Measurements from ENCODE around the gene FILIP1L.

DNA sequence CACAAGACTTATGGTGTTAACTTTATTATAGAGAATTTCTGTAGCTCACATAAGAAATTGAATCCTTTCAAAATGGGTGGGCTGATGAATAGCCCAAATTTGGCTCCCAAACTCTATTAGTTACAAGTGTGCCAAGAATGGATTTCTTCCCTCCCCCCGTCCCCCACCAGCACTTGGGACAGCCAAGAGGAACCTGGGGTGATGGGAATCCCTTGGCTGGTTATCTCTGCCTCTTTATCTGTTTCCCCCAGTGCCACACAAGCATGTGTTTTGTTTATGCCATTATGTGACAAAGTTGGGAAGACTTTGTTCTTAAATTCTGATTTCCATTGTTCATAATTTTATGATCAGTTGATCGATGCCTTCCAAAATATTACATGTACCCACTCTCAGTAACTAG is 268.3 kb downstream of the FILIP1L start:
- TF ChIP-seq, protein P1, sequence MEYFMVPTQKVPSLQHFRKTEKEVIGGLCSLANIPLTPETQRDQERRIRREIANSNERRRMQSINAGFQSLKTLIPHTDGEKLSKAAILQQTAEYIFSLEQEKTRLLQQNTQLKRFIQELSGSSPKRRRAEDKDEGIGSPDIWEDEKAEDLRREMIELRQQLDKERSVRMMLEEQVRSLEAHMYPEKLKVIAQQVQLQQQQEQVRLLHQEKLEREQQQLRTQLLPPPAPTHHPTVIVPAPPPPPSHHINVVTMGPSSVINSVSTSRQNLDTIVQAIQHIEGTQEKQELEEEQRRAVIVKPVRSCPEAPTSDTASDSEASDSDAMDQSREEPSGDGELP (IDR thresholded peaks at IDR 0.05; ENCODE audit: borderline replicate concordance, low read depth) = no peak
- TF ChIP-seq CTCF (CRISPR knock-in tag; IDR thresholded peaks at IDR 0.05) = no peak
- TF ChIP-seq, protein P2, sequence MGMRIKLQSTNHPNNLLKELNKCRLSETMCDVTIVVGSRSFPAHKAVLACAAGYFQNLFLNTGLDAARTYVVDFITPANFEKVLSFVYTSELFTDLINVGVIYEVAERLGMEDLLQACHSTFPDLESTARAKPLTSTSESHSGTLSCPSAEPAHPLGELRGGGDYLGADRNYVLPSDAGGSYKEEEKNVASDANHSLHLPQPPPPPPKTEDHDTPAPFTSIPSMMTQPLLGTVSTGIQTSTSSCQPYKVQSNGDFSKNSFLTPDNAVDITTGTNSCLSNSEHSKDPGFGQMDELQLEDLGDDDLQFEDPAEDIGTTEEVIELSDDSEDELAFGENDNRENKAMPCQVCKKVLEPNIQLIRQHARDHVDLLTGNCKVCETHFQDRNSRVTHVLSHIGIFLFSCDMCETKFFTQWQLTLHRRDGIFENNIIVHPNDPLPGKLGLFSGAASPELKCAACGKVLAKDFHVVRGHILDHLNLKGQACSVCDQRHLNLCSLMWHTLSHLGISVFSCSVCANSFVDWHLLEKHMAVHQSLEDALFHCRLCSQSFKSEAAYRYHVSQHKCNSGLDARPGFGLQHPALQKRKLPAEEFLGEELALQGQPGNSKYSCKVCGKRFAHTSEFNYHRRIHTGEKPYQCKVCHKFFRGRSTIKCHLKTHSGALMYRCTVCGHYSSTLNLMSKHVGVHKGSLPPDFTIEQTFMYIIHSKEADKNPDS (CRISPR knock-in tag; IDR thresholded peaks at IDR 0.05) = no peak
- TF ChIP-seq SIN3A (IDR thresholded peaks at IDR 0.05; ENCODE audit: borderline replicate concordance, low read depth, low read length) = no peak
- no peak for TF ChIP-seq NR2C2 (CRISPR knock-in tag; IDR thresholded peaks at IDR 0.05; ENCODE audit: borderline replicate concordance)
- no peak for TF ChIP-seq NFYB (CRISPR knock-in tag; IDR thresholded peaks at IDR 0.05)
- no peak for TF ChIP-seq MEIS2 (CRISPR knock-in tag; IDR thresholded peaks at IDR 0.05)

Measured in HepG2 (cell line).